ENCODE measurements around the gene STK10. TPM values are rescaled to one million over a fixed set of nuclear protein-coding genes. Genes with fewer than 3 reads are reported as not detected.

STK10 gene
- polyA plus RNA-seq, 1 of the 3 experiments (the other 2 are of a cell fraction), result 11.0 TPM

DNA sequence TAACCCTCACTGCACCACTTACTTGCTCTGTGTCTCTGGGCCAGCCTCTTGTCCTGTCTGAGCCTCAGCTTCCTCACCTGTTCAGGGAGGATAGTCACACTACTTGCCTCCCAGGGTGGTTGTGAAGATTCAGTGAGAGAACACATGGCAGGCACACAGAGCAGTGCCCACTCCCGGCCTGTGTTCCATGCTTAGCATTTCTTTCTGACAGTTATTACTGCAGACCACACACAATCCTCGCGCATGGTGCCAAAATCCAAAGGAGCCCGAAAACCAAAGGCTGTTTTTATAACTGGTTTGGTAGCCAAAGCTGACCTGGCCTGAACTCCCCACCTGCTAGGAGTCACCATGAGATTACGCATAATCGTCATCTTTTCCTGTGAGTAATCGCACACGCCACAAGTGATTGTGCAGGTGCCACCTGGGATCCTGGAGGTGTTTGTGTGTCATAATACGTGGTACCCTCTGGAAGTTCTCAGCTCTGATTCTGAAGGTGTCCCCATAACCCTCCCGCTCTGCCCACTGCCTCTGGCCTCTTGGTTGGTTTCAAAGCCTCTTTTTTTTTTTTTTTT is 97.0 kb downstream of the STK10 start:
- H3K9me2 ChIP-seq, result no peaks in the 10 kb centered on the region

More for the DNA sequence above, 97.0 kb downstream of the STK10 start:
- no peaks in the 10 kb centered on the region for H3K27me3 ChIP-seq (ENCODE audit: insufficient read depth)
- H3K36me3 ChIP-seq (replicated peaks in 1 of 2; ENCODE audit: control insufficient read depth in 1 of 2, insufficient read depth in 2 of 2, low read length in 1 of 2), result peaks cover 0 to 6% of the 10 kb centered on the region in 2 experiments
- CTCF ChIA-PET, result interaction anchor here (0.6 to 3.0 kb wide), 3 partner anchors 15 to 577 kb away, joined by 3 to 9 read pairs (median 4); no protein-coding TSS in a partner anchor
- no peaks in the 10 kb centered on the region for H3K9me3 ChIP-seq
- no peak overlapping the region for H2AFZ ChIP-seq (ENCODE audit: low read depth)
- no peak overlapping the region for H3K4me2 ChIP-seq
- H4K20me1 ChIP-seq (ENCODE audit: insufficient read depth), result no peaks in the 10 kb centered on the region
- POLR2A ChIA-PET, result no interaction called here
- H3F3A ChIP-seq (replicated peaks; ENCODE audit: insufficient read depth), result no peaks in the 10 kb centered on the region
- H3K9ac ChIP-seq, result no peak overlapping the region
- peaks cover 0 to 6% of the 10 kb centered on the region in 2 experiments; a peak in 1 of 4 replicates for H3K4me1 ChIP-seq (ENCODE audit: control insufficient read depth in 1 of 2, insufficient read depth in 2 of 2, low read depth in 1 of 2, low read length in 1 of 2)
- no peak overlapping the region for H3K4me3 ChIP-seq (ENCODE audit: low read depth in 2 of 2, low read length in 1 of 2)
- no peak for DNase-seq
- H3K27ac ChIP-seq (ENCODE audit: low read depth in 2 of 2, low read length in 1 of 2), result no peak overlapping the region
- H3K79me2 ChIP-seq (ENCODE audit: insufficient read depth), result no peaks in the 10 kb centered on the region
- TF ChIP-seq PBX3 (IDR thresholded peaks at IDR 0.05) (no peak), RCOR1 (IDR thresholded peaks at IDR 0.05; ENCODE audit: low read length) (no peak), MEF2A (IDR thresholded peaks at IDR 0.05; ENCODE audit: borderline replicate concordance, low read depth) (no peak), RAD21 (IDR thresholded peaks at IDR 0.05; ENCODE audit: low read length) (no peak), GABPA (IDR thresholded peaks at IDR 0.05; ENCODE audit: low read depth) (no peak), CTCF (IDR thresholded peaks at IDR 0.05) (no peak), RXRA (IDR thresholded peaks at IDR 0.05; ENCODE audit: borderline replicate concordance, low read depth) (no peak), SMC3 (IDR thresholded peaks at IDR 0.05; ENCODE audit: low read depth, low read length) (no peak), USF1 (IDR thresholded peaks at IDR 0.05; ENCODE audit: borderline replicate concordance, low read depth) (no peak), EZH2phosphoT487 (IDR thresholded peaks at IDR 0.05; ENCODE audit: borderline replicate concordance, low read depth) (no peak), CHD2 (IDR thresholded peaks at IDR 0.05; ENCODE audit: low read length, partially characterized antibody) (no peak), TCF12 (IDR thresholded peaks at IDR 0.05) (no peak), FOXJ3 (CRISPR knock-in tag; IDR thresholded peaks at IDR 0.05) (no peak), TAF1 (IDR thresholded peaks at IDR 0.05; ENCODE audit: borderline replicate concordance, low read depth, low read length) (no peak), USF2 (IDR thresholded peaks at IDR 0.05; ENCODE audit: borderline replicate concordance, low read depth, low read length) (no peak), RFX5 (IDR thresholded peaks at IDR 0.05; ENCODE audit: low read length) (no peak), FOSL2 (IDR thresholded peaks at IDR 0.05; ENCODE audit: borderline replicate concordance, low read depth) (no peak), MXI1 (IDR thresholded peaks at IDR 0.05; ENCODE audit: low read depth, low read length) (no peak), SIN3A (IDR thresholded peaks at IDR 0.05; ENCODE audit: borderline replicate concordance, low read depth, low read length) (no peak)
- TF ChIP-seq, protein P1, sequence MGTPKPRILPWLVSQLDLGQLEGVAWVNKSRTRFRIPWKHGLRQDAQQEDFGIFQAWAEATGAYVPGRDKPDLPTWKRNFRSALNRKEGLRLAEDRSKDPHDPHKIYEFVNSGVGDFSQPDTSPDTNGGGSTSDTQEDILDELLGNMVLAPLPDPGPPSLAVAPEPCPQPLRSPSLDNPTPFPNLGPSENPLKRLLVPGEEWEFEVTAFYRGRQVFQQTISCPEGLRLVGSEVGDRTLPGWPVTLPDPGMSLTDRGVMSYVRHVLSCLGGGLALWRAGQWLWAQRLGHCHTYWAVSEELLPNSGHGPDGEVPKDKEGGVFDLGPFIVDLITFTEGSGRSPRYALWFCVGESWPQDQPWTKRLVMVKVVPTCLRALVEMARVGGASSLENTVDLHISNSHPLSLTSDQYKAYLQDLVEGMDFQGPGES (IDR thresholded peaks at IDR 0.05; ENCODE audit: low read depth, low read length), result no peak
- 88% methylated on average over 10 of the region's 10 CpGs for WGBS (ENCODE audit: low lambda C conversion rate)
